ENCODE data around the gene TTC24.

TTC24 gene

DNA sequence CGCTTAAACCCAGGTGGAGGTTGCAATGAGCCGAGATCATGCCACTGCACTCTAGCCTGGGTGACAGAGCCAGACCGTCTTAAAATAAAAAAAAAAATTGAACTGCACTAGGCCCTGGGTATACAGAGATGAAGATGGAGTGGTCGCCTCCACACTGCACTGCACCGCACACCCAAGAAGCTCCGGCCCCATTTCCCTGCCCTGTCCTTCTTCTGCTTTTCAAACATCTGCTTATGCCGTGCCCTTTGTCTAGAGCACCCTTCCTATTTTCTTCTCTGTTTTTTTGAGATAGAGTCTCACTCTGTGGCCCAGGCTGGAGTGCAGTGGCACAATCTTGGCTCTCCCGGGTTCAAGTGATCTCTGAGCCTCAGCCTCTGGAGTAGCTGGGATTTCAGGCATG is 24.6 kb upstream of the TTC24 start:
- no peak for DNase-seq (ENCODE audit: low read depth)

DNA sequence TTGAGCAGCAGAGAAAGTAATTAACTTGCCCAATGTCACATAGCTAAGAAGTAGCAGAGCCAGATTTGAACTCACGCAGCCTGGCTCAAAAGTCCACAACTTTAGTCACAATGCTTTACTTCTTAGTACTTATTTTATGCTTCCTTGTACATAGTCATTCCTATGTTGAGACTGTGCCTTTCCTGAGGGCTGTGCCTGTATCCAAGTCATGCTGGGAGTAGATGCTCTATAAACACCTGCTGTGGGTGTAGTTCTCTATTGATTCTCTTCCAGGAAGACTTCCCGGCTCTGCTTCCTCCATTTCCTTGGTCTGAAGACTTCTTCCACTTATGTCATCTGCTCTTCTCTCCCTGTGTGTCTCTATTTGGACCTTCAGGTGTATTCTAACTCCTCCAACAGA is 23.8 kb upstream of the TTC24 start:
- DNase-seq (ENCODE audit: low read depth): no peak

DNA sequence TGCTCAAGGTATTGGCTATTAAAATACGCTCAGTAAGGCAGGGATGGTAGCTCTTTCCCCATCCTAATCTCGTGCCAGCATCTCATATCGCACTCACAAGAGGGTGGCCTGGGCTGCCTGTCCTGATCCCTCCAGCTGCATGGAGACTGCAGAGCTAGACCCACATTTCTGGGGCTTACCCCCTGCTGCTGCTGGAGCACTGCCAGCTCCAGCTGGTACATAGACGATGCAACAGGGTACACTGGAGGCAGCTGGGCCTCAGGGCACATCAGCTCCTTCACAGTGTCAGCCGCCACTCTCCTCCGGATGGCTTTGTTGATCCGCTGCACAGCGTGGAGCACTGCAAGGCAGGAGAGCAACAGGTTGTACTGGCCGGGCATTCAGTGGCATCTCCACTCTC is 23.2 kb upstream of the TTC24 start:
- DNase-seq (ENCODE audit: low read depth): no peak

DNA sequence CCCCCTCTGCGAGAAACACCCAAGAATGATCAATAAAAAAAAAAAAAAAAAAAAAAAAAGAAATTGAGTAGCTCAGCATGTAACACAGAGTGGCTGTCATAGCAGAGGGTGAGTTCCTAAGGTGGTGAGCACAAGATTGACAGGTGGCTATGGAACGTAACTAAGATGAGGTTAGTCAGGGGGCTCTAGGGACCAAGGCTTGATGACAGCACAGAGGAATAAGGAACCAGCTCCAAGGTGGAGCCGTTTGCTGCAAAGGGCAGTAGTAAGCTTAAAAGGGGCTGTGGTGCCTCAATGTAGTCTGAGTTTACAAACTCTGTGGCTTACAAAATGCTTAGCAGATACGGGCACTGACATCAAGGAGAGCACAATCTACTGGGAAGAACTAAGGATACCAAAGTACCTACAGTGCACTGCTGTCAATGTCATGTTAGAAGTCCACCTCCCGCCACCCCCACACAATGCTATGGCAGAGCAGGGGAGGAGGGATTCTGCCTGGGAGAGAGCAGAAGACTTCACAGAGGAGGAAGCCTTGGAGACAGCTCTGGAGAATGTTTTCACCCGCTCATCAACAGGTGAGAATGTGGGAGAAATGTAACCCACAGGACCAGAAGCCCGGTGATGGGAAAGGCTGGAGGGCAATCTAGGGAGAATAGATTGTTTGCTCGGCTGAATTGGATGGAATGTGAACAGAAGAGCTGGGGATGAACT is 20.3 kb upstream of the TTC24 start:
- no peak for DNase-seq (ENCODE audit: low read depth)

DNA sequence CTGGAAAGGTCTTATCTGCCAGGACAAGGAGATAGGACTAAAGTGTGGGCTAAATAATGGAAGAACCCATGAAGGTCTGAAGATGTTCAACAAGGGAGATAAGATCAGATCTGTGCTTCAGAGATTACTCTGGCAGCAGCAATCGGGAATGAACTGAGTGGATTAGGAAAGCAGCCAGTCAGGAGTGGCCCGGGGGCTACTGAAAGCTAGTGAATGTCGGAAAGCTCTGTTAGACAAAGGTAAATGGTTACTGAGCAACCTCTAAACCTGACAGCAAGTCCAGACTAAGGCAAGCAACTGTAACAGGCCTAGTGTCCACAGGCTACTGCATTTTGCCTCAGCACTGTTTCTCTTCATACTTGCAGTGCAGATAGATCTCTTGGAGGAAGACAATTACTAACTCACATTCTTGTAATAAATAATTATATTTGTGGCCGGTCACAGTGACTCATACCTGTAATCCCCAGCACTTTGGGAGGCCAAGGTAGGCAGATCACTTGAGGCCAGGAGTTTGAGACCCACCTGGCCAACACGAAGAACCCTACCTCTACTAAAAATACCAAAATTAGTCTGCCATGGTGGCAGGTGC is 19.6 kb upstream of the TTC24 start:
- DNase-seq (ENCODE audit: low read depth): no peak

DNA sequence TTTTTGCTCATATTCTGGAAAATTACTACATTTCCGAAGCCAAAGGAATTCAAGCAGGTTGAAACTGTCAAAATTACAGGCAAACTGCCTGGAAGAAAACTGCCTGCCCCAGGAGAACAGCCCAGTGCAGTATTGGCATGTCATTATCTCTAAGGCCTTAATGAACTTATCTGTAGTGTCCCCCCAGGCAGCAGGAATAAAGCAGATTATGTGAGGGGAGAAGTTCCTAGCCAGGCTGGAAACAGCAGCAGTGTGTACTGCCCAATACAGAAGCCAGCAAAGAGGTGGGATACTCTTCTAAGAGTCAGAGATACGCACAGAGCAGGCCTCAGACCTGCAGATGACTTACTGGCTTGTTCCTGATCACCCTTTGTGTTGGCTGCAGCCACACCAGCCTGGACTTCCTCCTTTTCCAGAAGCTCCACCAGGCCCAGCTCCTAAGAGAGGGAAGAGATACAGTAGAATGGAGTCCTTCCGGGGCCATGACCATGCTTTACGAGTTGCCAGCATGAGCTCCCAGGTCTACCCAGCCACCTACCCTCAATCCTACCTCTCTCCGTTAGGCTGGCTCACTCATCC is 18.8 kb upstream of the TTC24 start:
- DNase-seq (ENCODE audit: low read depth): no peak

DNA sequence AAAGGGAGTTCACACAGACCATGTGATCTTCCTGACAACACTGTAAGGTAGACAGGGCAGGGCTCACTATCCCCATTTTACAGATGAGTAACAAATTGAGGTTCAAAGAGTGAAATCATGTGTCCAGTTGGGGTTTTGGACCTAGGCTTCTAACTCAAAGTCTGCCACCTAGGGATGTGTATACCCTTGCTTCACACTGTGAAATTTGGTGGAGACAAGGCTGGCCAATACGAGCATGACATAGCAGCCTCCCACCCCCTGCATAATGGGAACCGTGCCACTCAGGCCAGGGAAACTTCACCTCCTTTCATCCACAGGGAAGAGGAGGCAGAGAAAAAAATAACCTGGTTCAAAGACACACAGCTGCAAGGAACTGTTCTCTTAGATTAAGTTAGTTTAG is 14.0 kb upstream of the TTC24 start:
- DNase-seq (ENCODE audit: low read depth): no peak

DNA sequence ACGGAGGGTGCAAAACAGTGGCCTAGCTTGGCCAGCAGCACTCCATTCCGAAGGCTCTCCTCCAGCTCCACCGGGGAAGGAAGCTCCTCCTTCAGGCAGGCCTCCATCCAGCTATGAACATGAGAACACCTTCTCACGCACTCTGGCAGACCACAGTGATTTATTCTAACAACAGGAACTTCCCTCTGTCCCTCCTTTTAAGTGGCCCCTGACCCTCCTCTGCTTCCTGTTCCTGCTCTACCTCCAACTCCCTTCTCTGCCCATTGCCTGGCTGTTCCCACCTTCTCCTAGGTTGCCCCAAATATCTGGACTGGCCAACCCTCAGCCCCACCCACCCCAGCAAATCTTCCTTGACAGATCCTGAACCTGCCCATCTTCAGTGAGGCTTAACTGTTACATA is 13.1 kb upstream of the TTC24 start:
- DNase-seq (ENCODE audit: low read depth): no peak

DNA sequence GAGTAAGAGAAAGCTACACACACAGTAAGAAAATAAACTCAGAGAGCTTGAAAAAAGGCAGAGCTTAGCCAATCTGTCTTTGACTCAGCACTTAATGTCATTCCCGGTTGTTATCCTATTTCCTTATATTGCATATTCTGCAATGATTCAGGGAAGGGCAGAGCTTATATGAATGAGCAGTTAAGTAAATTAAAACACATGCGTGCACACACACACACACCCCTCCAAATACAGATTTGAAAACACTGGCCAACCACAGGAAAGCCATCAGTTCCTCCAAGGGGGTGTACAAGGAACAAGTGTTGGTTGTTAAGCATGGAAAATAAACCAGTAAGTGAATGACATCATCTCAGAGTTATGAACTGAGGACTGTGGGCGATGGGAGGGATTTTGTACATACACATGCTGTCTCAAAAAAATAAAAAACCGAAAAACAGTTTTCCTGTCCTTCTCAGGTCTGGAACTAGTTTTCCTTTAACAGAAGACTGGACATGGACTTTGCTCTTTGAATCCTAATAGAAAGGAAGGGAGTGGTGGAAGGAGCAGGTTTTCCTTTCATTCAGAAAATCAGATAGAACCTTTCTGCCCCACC is 8.2 kb upstream of the TTC24 start:
- peak; percentile 93 for DNase-seq (ENCODE audit: low read depth)

DNA sequence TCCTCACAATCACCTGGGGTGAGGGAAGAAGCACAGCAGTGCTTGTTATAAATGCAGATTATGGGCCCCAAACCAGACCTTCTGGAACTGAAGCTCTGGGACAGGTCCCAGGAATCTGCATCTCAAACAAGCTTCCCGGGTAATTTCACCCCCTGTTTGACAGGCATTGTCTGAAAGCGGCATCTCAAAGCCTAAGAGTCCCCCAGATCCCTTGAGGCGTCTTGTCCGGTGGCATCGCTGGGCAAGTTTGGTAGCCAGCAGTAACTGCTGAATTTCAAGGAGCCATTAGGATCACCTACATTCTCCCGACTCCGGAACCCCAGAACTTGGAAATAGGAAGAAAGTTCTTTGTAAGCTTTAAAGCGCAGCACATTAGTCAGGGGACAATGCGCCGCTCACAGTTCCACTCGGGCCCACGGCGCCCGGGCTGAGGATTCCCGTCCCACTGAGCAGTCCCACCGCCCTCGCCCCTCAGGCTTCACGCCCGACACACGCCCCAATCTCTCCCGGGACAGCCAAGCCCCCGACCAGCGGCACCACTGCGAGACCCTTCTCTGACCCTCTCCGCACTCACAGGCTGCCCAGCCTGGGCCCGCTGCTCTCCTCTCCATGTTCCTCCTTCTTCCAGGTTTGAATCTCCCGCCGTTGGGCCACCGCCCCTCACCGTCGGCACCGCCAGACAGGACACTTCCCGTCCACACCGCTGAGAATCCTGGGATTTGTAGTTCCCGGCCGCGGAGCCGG is 7.4 kb upstream of the TTC24 start, which contains the start of gene IQGAP3:
Gene IQGAP3 (minus strand): TSS at position 647 of the 744 bp plus-strand sequence. CDS start 36 bp downstream, at position 611.
- peak; percentile 40 for DNase-seq (ENCODE audit: low read depth)

DNA sequence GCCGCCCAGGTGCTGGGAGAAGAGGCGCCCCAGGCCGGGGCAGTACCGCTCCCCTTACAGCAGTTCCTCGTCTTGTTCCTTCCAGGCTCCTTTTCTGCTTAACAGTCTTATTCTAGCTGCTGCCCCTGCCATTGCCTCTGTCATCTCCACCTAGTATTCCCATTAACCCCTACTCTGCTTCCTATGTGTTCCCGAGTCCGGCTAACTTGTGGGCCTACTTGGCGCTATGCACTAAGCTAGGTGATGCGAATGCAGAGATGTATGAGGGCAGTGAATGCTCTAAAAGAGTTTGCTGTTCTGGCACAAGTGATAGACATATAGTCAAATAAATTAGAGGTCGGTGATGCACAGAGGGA is 6.9 kb upstream of the TTC24 start:
- DNase-seq (ENCODE audit: low read depth): no peak

DNA sequence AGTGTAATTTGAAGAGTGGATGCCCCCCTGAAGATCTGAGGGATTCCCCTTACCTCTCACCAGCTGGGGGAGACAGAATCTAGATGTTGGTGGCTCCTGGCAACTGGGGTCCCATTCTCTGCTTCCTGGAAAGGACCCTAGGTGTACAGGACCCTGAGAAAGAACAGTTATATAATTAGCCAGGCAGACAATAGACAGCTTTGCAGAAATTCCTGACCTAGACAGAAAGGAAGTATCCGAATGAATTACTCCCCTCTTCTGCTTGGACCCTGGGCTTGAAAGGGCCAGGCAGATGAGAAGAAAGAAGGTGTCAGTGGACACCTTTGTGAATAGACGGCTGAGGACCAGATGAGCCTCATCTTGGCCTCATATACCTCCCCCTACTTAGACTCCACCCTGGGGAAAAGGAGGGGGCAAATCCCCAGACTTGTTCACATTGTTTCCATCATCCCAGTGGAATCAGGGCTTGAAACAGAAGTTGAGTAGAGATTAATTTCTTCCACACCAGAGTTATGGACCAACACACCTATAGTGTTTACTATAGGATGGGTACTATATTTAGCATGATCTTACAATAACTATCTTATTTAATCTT is 5.4 kb upstream of the TTC24 start:
- DNase-seq (ENCODE audit: low read depth): no peak

DNA sequence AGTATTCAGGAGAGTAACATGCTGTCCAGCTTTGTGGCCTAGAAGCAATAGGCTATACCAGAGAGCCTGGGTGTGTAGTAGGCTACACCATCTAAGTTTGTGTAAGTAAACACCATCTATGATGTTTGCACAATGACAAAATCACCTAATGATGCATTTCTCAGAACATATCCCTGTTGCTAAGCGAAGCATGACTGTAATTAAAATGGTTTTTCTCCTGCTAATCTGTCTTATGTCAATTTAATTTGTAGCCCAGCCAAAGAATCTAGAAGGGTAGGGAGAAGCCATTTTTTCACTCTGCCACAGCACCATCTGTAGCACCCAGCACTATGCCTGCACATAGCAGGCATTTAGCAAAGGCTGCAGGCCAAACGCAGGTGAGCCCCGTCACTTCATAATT is 2.0 kb upstream of the TTC24 start:
- DNase-seq (ENCODE audit: low read depth): no peak

DNA sequence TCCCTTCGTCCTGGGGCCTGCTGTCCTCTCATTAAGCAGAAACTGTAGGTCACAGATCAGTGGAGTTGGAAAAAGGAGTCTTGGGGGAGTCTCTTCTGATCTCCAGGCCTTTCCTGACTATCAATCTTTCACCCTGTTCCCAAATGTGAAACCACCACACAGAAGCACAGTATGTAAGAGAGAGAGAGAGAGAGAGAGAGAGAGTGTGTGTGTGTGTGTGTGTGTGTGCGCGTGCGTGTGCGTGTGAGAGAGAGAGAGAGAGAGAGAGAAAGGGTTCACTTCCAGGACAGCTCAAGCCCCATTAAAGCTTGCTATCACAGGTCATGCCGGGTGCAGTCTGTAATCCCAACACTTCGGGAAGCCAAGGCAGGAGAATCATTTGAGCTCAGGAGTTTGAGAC is 1.5 kb upstream of the TTC24 start:
- DNase-seq (ENCODE audit: low read depth): no peak

DNA sequence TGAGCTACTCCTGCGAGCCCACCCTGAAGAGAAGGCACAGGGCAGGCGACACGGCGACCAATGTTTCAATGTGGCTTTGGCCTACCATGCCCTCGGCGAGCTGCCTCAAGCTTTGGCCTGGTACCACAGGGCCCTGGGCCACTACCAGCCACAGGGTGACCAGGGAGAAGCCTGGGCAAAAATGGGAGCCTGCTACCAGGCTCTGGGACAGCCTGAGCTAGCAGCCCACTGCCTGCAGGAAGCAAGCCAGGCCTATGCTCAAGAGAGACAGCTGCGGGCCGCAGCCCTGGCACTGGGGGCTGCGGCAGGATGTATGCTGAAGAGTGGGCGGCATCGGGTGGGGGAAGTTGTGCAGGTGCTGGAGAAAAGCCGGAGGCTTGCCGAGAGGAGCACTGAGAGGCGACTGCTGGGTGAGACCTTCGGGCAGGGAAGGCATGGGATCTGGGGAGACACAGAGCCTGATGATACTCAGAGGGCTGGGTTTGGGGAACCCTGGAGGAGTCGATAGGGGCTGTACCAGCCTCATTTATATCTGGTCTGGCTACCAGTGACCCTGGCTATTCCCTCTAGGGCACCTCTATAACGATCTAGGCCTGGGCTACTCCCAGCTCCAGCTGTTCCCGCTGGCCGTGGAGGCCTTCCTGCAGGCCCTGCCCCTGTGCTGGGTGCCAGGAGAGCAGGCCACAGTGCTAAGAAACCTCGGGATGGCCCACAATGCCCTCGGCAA is 2.3 kb downstream of the TTC24 start:
- DNase-seq (ENCODE audit: low read depth): no peak

DNA sequence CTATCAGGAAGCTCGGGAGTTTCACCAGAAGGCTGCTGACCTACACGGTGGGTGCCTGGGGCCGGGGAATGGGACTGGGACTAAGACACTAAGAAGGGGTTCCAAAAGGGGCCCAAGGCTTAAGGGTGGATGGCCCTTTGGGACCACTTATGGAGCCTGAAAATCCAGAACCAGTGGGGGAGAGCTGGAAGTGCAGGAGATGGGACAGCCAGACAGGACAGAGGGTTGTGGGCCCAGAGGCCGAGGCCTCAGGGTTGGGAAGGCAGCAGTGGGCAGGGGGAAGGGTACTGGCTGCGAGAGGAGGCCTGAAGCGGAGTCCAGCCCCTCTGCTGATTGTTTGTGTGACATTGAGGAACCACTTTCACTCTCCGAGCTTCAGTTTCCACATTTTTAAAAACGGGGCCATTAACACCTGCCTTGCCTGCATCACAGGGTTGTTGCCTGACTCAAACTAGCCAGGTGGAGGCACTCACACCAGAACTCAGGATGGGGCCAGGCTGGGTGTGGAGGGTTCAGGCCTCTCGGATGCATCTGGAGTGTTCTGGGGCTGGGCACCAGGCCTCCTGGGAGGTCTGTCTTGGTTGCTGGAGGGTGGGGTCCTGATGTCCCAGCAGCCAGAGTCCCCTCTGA is 3.0 kb downstream of the TTC24 start:
- DNase-seq (ENCODE audit: low read depth): no peak

DNA sequence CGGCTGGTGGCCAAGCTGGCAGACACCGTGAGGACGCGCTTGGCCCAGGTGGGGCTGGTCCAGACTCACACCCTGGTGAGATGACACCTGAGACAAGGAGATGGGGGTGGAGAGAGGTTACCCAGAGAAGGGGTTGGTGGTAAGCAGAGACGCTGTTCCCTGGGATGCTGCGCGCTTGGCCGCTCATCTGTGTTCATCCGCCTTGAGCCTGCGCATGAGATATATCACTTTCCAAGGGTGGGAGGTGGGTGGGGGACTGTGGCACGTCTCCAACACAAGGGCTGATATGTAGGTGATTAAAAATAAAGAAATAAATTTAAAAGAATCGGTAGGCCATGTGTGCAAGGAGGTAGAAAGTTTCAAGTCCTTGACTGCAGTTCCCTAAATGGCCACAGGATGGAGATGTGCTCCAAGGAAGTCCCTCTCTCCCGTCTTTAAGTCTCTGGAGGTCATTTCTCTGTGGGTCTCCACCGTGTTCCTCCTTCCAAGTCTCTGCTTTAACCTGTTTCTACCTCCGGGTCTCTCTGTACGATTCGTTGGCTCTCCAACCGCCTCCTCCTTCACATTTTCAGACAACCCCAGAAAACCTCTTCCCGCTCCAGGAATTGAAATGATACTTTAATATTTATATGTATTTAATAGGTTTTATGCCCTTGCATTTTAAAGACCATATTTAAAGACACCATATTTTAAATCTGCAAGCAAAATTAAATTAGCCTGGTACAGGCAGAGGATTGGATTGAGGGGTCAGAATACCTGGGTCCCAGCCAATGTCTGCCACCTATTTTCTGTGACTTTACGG is 4.5 kb downstream of the TTC24 start:
- DNase-seq (ENCODE audit: low read depth): no peak

DNA sequence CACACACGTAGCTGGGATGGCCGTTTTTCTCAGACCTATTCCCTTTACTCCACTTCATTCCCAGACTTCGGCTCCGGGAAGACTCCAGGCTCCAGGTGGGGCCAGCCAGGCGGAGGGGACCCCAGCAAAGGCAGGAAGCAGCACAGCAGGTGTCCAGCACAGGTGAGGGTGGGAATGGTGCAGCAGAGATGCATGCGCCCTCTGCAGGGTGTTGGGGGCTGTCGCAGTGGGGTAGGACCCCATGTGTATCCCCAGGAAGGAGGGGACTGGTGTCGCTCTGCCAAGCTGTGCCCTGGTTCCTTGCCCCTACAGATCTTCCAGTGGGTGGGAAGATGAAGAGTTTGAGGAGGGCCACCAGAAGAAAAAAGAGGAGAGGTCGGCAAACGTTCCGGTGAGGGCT is 5.3 kb downstream of the TTC24 start:
- no peak for DNase-seq (ENCODE audit: low read depth)

DNA sequence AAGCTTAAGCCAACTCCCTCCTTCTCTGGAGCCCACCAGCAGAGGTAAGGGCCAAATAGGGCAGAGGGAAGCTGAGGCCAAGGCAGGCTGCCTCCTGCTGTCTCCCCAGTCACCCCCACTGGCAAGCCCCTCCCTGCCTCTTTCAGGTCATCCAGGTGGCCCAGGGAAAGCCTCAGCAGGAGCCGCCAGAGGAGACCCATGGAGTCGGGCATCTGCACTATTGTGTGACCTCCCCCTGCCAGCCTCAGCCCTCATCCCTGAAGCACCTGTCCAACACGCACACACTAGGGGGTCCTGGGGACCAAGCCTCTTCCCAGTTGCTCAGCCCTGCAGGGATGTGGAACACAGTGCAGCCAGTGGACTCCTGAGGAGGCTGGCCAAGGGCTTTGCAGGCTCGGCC is 6.8 kb downstream of the TTC24 start:
- DNase-seq (ENCODE audit: low read depth): no peak

DNA sequence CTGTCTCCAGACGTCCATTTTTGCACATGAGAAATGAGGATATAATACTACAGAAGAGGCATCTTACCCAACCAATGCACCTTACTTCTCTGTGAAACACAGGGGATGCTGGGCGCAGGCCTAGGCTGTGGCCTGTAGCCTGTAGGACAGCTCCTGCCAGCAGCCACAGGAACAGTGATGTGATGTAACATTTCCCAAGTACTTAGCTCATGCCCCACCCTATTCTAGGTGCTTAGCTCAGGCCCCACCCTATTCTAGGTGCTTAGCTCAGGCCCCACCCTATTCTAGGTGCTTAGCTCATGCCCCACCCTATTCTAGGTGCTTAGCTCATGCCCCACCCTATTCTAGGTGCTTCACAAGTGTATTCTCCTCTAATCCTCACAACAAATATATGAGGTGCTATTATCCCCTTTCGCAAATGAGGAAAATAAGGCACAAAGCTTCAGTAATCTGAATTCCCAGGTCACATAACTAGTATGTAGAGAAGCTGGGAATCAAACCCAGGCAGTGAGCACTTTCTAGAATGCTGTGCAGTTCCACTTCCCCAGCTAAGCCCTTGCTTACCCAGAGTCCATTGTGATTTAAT is 7.5 kb downstream of the TTC24 start:
- DNase-seq (ENCODE audit: low read depth): no peak
